Stimulated activated CD4-positive, alpha-beta T cell treated with anti-CD3 and anti-CD28 coated beads, Interleukin-2, amount 100 ng/mL, for 24 hours (primary cell): Measurements from ENCODE around the gene SDK1.

Source experiments
- DNase-seq, 2 donors: peaks; one replicate each; pipeline ENCODE4 v3.0.0-alpha.2; 2020

The SDK1 gene

GRCh38 chr7:3844540-3845151 is 543.6 kb downstream of the SDK1 start:
- DNase-seq: no peak

GRCh38 chr7:3846738-3847137 is 545.7 kb downstream of the SDK1 start:
- no peak for DNase-seq

GRCh38 chr7:3847336-3847735 is 546.3 kb downstream of the SDK1 start:
- no peak for DNase-seq

GRCh38 chr7:3859431-3859830 is 558.4 kb downstream of the SDK1 start:
- no peak for DNase-seq

- DNase-seq: no peak
Measured at GRCh38 chr7:3860932-3861331, 559.9 kb downstream of the SDK1 start.

- no peak for DNase-seq
Measured at GRCh38 chr7:3861386-3861785, 560.3 kb downstream of the SDK1 start.

GRCh38 chr7:3861941-3862340 is 560.9 kb downstream of the SDK1 start:
- DNase-seq: no peak

GRCh38 chr7:3862774-3863173 is 561.7 kb downstream of the SDK1 start:
- DNase-seq: no peak

GRCh38 chr7:3866277-3866676 is 565.2 kb downstream of the SDK1 start:
- DNase-seq: no peak

- no peak for DNase-seq
Measured at GRCh38 chr7:3867863-3868262, 566.8 kb downstream of the SDK1 start.

- DNase-seq: no peak
Measured at GRCh38 chr7:3879355-3880075, 578.5 kb downstream of the SDK1 start.

GRCh38 chr7:3880228-3880987 is 579.4 kb downstream of the SDK1 start:
- DNase-seq: no peak

GRCh38 chr7:3882782-3883181 is 581.7 kb downstream of the SDK1 start:
- DNase-seq: no peak

- DNase-seq: no peak
Measured at GRCh38 chr7:3884543-3884942, 583.5 kb downstream of the SDK1 start.

GRCh38 chr7:3887096-3887690 is 586.1 kb downstream of the SDK1 start:
- no peak for DNase-seq

GRCh38 chr7:3888096-3888495 is 587.0 kb downstream of the SDK1 start:
- no peak for DNase-seq

GRCh38 chr7:3892157-3892556 is 591.1 kb downstream of the SDK1 start:
- DNase-seq: no peak

- no peak for DNase-seq
Measured at GRCh38 chr7:3892686-3893085, 591.6 kb downstream of the SDK1 start.

- DNase-seq: no peak
Measured at GRCh38 chr7:3893151-3893788, 592.2 kb downstream of the SDK1 start.

GRCh38 chr7:3893789-3894153 is 592.7 kb downstream of the SDK1 start:
- no peak for DNase-seq

- DNase-seq: no peak
Measured at GRCh38 chr7:3895341-3896116, 594.5 kb downstream of the SDK1 start.

- DNase-seq: no peak
Measured at GRCh38 chr7:3896169-3896765, 595.2 kb downstream of the SDK1 start.
